HCT116 (cell line): ENCODE data around the gene CDCA3. TPM values are rescaled to one million over a fixed set of nuclear protein-coding genes. Genes with fewer than 3 reads are reported as not detected.

Experiments
- ATAC-seq: fragments of 200-7000 bp; cut with Tn5 transposase; 2 replicates; pipeline ENCODE4 v1.9.1; 2020; ENCODE audit warnings: mild to moderate bottlenecking, moderate library complexity
- BruUV-seq: library from RNA; stranded (reverse); fragments of 400-500 nt; replicated peaks from 2 replicates; lab custom pipeline; 2021; lab: Mats Ljungman, UMichigan
- CTCF ChIA-PET: fragments of 300-600 bp; sonication (Branson Sonifier 250); formaldehyde crosslinking; loops from one replicate; lab custom pipeline; 2021; ENCODE audit warnings: antibody characterized with exemption; lab: Charles Lee
- POLR2A ChIA-PET: fragments of 300-600, 350-600 bp; sonication (Branson Sonifier 250); formaldehyde crosslinking; loops from one replicate; lab custom pipeline; 2021; ENCODE audit warnings: antibody characterized with exemption; lab: Charles Lee
- RAD21 ChIA-PET, 2 experiments: fragments of 300-600 bp; sonication (Branson Sonifier 250); formaldehyde crosslinking; loops; one replicate each; lab custom pipeline; 2023; ENCODE audit warnings: low total read pairs in 2 of 2; ENCODE audit not compliant: uncharacterized antibody in 2 of 2, unreplicated experiment in 2 of 2, low non-redundant PET in 1 of 2; lab: Charles Lee
- DNase-seq: peaks from one replicate; pipeline ENCODE4 v3.0.0-alpha.2; 2010; ENCODE audit warnings: low read depth, low spot score
- H2AFZ ChIP-seq: fragments of 200-600 bp; shearing (Covaris generic), sonication (generic); 2 replicates; pipeline ENCODE4 v1.6.1; 2017; ENCODE audit warnings: low read depth, mixed run types, mixed read lengths, antibody characterized with exemption, low read length; ENCODE audit not compliant: poor library complexity, severe bottlenecking
- H3K27ac ChIP-seq: 2 replicates; pipeline ENCODE4 v1.5.1; 2012; ENCODE audit warnings: low read depth, low read length
- H3K27me3 ChIP-seq: fragments of 200-600 bp; sonication (generic); 2 replicates; pipeline ENCODE4 v1.6.1; 2016; ENCODE audit warnings: mixed run types, low read length, mixed read lengths; ENCODE audit not compliant: insufficient read depth
- H3K36me3 ChIP-seq, 2 experiments: fragments of 200-500 bp in 1 of 2; fragments of 200-600 bp in 1 of 2; sonication (Bioruptor generic) in 1 of 2; sonication (generic) in 1 of 2; 2 replicates each; pipeline versions ENCODE4 v1.5.1 to v1.6.1; 2014 to 2016; ENCODE audit warnings: low read length in 2 of 2, inconsistent platforms in 1 of 2, mixed read lengths in 1 of 2, mixed run types in 1 of 2; ENCODE audit not compliant: insufficient read depth in 2 of 2, control insufficient read depth in 1 of 2
- H3K4me1 ChIP-seq, 2 experiments: fragments of 200-600 bp in 1 of 2; sonication (generic) in 1 of 2; 2 replicates each; pipeline versions ENCODE4 v1.5.1 to v1.6.1; 2012 to 2017; ENCODE audit warnings: low read length in 2 of 2, inconsistent platforms in 1 of 2, mild to moderate bottlenecking in 1 of 2, mixed read lengths in 1 of 2, mixed run types in 1 of 2, moderate library complexity in 1 of 2; ENCODE audit not compliant: insufficient read depth in 2 of 2, control insufficient read depth in 1 of 2
- H3K4me2 ChIP-seq: fragments of 200-600 bp; sonication (generic); 2 replicates; pipeline ENCODE4 v1.6.1; 2017; ENCODE audit warnings: mixed run types, low read length, mixed read lengths
- H3K4me3 ChIP-seq, 2 experiments: fragments of 200-600 bp in 1 of 2; sonication (generic) in 1 of 2; replicated peaks in 1 of 2; 2 replicates each; pipeline ENCODE4 v1.5.1; 2011 to 2016; ENCODE audit warnings: low read length in 2 of 2, control low read depth in 1 of 2, low read depth in 1 of 2, mild to moderate bottlenecking in 1 of 2, mixed read lengths in 1 of 2, mixed run types in 1 of 2
- H3K79me2 ChIP-seq: fragments of 200-600 bp; sonication (generic); 2 replicates; pipeline ENCODE4 v1.6.1; 2017; ENCODE audit warnings: mild to moderate bottlenecking, mixed run types, low read length, moderate library complexity, mixed read lengths; ENCODE audit not compliant: insufficient read depth
- H3K9ac ChIP-seq: fragments of 200-600 bp; sonication (generic); 2 replicates; pipeline ENCODE4 v1.6.1; 2016; ENCODE audit warnings: low read length, mixed read lengths
- H3K9me2 ChIP-seq: fragments of 200-600 bp; sonication (generic), shearing (Covaris generic); 2 replicates; pipeline ENCODE4 v1.6.1; 2017; ENCODE audit warnings: mixed run types, mild to moderate bottlenecking, moderate library complexity; ENCODE audit not compliant: insufficient read depth
- H3K9me3 ChIP-seq, 2 experiments: fragments of 200-500 bp in 1 of 2; fragments of 200-600 bp in 1 of 2; sonication (Bioruptor generic) in 1 of 2; sonication (generic) in 1 of 2; 2 replicates each; pipeline ENCODE4 v1.6.1; 2014 to 2017; ENCODE audit warnings: low read length in 2 of 2, mixed read lengths in 2 of 2, inconsistent platforms in 1 of 2, low read depth in 1 of 2, mild to moderate bottlenecking in 1 of 2, mixed run types in 1 of 2, moderate library complexity in 1 of 2; ENCODE audit not compliant: control insufficient read depth in 1 of 2, insufficient read depth in 1 of 2
- H4K20me1 ChIP-seq: fragments of 200-600 bp; sonication (generic), shearing (Covaris generic); 2 replicates; pipeline ENCODE4 v1.6.1; 2017; ENCODE audit warnings: mixed run types, mild to moderate bottlenecking, moderate library complexity; ENCODE audit not compliant: insufficient read depth
- EZH2phosphoT487 ChIP-seq: fragments of 200-600 bp; IDR thresholded peaks from 2 replicates; pipeline ENCODE4 v1.6.1; 2018; ENCODE audit warnings: antibody characterized with exemption, borderline replicate concordance
- JUND ChIP-seq: IDR thresholded peaks from 2 replicates; pipeline ENCODE4 v1.6.1; 2012
- SRF ChIP-seq: IDR thresholded peaks from 2 replicates; pipeline ENCODE4 v1.6.1; 2012; ENCODE audit warnings: low read depth
- ZBTB33 ChIP-seq: IDR thresholded peaks from 2 replicates; pipeline ENCODE4 v1.6.1; 2011; ENCODE audit warnings: mild to moderate bottlenecking, low read length, moderate library complexity; ENCODE audit not compliant: insufficient replicate concordance; ENCODE audit errors: extremely low read depth
- ZFX ChIP-seq: fragments of 450-650 bp; IDR thresholded peaks from 2 replicates; pipeline ENCODE4 v1.6.1; 2017
- intact Hi-C: fragments of 100-400 bp; cut with micrococcal nuclease; formaldehyde crosslinking; loops from 2 replicates; pipeline ENCODE4 v1.10.0; 2022
- total RNA-seq: library from RNA; stranded (reverse); gene quantifications from one replicate; pipeline ENCODE4 v1.2.1, GENCODE V29; 2021; ENCODE audit not compliant: unreplicated experiment

The CDCA3 gene
- total RNA-seq, 1 experiment from 2014 or later = 63.0 TPM

GRCh38 chr12:6849976-6850560, 1.0 kb downstream of the CDCA3 start:
- RAD21 ChIA-PET = no interaction called here
- no peak for DNase-seq

More at GRCh38 chr12:6849976-6850560, 1.0 kb downstream of the CDCA3 start:
- Histone ChIP-seq H2AFZ (no peak overlapping the region), H3K27ac (peak overlapping the region; percentile 77), H3K4me2 (peak overlapping the region; percentile 100)
- no peak for TF ChIP-seq SRF
- TF ChIP-seq JUND = no peak
- no peak for TF ChIP-seq ZBTB33
- no peak for TF ChIP-seq EZH2phosphoT487
- TF ChIP-seq ZFX = no peak
- TF ChIP-seq, all 23 proteins: peak for 0
- Histone ChIP-seq H3K27me3 (no peaks in the 10 kb centered on the region), H3K9ac (peak overlapping the region; percentile 89), H3K9me2 (no peaks in the 10 kb centered on the region), H3K79me2 (peaks cover 43% of the 10 kb centered on the region), H3K36me3 (peaks cover 27 to 44% of the 10 kb centered on the region in 2 experiments; a peak in 3 of 4 replicates), H3K9me3 (no peaks in the 10 kb centered on the region), H3K4me1 (peaks cover 15 to 31% of the 10 kb centered on the region in 2 experiments), H4K20me1 (no peaks in the 10 kb centered on the region), H3K4me3 (peak overlapping the region; percentile 67 to 94)
- no TSS peak for BruUV-seq
- ChIA-PET POLR2A (interaction anchor here (2.9 to 8.9 kb wide), 2 partner anchors 19 to 94 kb away, joined by 28 to 186 read pairs; partner anchors contain the start of genes C12orf57, RNU7-1, SPSB2 and TPI1), CTCF (no interaction called here)
- no peak for ATAC-seq
- intact Hi-C loops = loop anchor here (5.0 kb wide), 1 partner anchor 243 kb away; the partner anchor contains the start of gene CHD4
